ENCODE results near the gene ACER3. TPM values are rescaled to one million over a fixed set of nuclear protein-coding genes. Genes with fewer than 3 reads are reported as not detected.
A peak's percentile ranks its signal among the peaks of the same experiment; 100 is the strongest.

ACER3 gene
- total RNA-seq, 1 experiment from 2014 or later = 13.7 TPM

GRCh38 chr11:77066229-77067042, 205.7 kb downstream of the ACER3 start, which contains the start of gene CAPN5 (continued):
- TF ChIP-seq, protein P1, sequence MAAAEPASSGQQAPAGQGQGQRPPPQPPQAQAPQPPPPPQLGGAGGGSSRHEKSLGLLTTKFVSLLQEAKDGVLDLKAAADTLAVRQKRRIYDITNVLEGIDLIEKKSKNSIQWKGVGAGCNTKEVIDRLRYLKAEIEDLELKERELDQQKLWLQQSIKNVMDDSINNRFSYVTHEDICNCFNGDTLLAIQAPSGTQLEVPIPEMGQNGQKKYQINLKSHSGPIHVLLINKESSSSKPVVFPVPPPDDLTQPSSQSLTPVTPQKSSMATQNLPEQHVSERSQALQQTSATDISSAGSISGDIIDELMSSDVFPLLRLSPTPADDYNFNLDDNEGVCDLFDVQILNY (CRISPR knock-in tag; IDR thresholded peaks at IDR 0.05) = peak; percentile 26; the same call in 1 of the 2 replicates
- no peak for TF ChIP-seq NFYB (CRISPR knock-in tag; conservative IDR thresholded peaks at IDR 0.05; ENCODE audit: low read depth)
- peak; percentile 41 for TF ChIP-seq PRDM15 (CRISPR knock-in tag; IDR thresholded peaks at IDR 0.05)
- TF ChIP-seq TP53 (CRISPR knock-in tag; IDR thresholded peaks at IDR 0.05) = peak; percentile 75; the same call in 1 of the 2 replicates
- TF ChIP-seq CBFB (CRISPR knock-in tag; IDR thresholded peaks at IDR 0.05; ENCODE audit: low read depth) = 0 out of 2 replicates have a peak, but pooled peaks have one; percentile 62
- 0 out of 2 replicates have a peak, but pooled peaks have one; percentile 29 for TF ChIP-seq CREM (CRISPR knock-in tag; IDR thresholded peaks at IDR 0.05)
- peak; percentile 79 for TF ChIP-seq SP1 (CRISPR knock-in tag; conservative IDR thresholded peaks at IDR 0.05)
- 0 out of 2 replicates have a peak, but pooled peaks have one; percentile 27 for TF ChIP-seq FOXK1 (CRISPR knock-in tag; IDR thresholded peaks at IDR 0.05)
- TF ChIP-seq ZNF532 (CRISPR knock-in tag; IDR thresholded peaks at IDR 0.05; ENCODE audit: borderline replicate concordance) = no peak
- TF ChIP-seq GABPB1 (CRISPR knock-in tag; IDR thresholded peaks at IDR 0.05) = 0 out of 2 replicates have a peak, but pooled peaks have one; percentile 30
- peak; percentile 86; the same call in 1 of the 2 replicates for TF ChIP-seq ZNF232 (CRISPR knock-in tag; IDR thresholded peaks at IDR 0.05)
- TF ChIP-seq ETV6 (CRISPR knock-in tag; IDR thresholded peaks at IDR 0.05) = peak; percentile 36; the same call in 1 of the 2 replicates
- peak; percentile 49; the same call in 1 of the 2 replicates for TF ChIP-seq SMAD3 (CRISPR knock-in tag; IDR thresholded peaks at IDR 0.05; ENCODE audit: borderline replicate concordance)
- TF ChIP-seq ZNF138 (CRISPR knock-in tag; conservative IDR thresholded peaks at IDR 0.05) = no peak
- no peak for TF ChIP-seq ZNF317 (CRISPR knock-in tag; IDR thresholded peaks at IDR 0.05; ENCODE audit: borderline replicate concordance, low read depth)
- TF ChIP-seq, protein P2, sequence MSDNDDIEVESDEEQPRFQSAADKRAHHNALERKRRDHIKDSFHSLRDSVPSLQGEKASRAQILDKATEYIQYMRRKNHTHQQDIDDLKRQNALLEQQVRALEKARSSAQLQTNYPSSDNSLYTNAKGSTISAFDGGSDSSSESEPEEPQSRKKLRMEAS (CRISPR knock-in tag; IDR thresholded peaks at IDR 0.05) = 0 out of 2 replicates have a peak, but pooled peaks have one; percentile 34

All from WTC11 (cell line).